IgD-negative memory B cell (primary cell): ENCODE measurements around the gene PITPNC1. TPM values are rescaled to one million over a fixed set of nuclear protein-coding genes. Genes with fewer than 3 reads are reported as not detected.

Source experiments
- H3K27ac Mint-ChIP-seq, 3 donors: one replicate each; pipeline ENCODE4 v1.8.0; 2020 to 2022; ENCODE audit warnings: mild to moderate bottlenecking in 3 of 3, mixed read lengths in 3 of 3, moderate library complexity in 1 of 3
- H3K27me3 Mint-ChIP-seq: one replicate; pipeline ENCODE4 v1.8.0; 2021; ENCODE audit warnings: mixed read lengths
- H3K36me3 Mint-ChIP-seq: one replicate; pipeline ENCODE4 v1.8.0; 2020; ENCODE audit warnings: mild to moderate bottlenecking, mixed read lengths
- H3K4me1 Mint-ChIP-seq, 3 donors: one replicate each; pipeline ENCODE4 v1.8.0; 2020 to 2022; ENCODE audit warnings: mixed read lengths in 3 of 3, mild to moderate bottlenecking in 1 of 3
- H3K4me3 Mint-ChIP-seq, 4 donors: one replicate each; pipeline ENCODE4 v1.8.0; 2020 to 2022; ENCODE audit warnings: mild to moderate bottlenecking in 4 of 4, mixed read lengths in 4 of 4, moderate library complexity in 3 of 4
- H3K9me3 Mint-ChIP-seq, 3 donors: one replicate each; pipeline ENCODE4 v1.8.0; 2020 to 2021; ENCODE audit warnings: mixed read lengths in 3 of 3, mild to moderate bottlenecking in 1 of 3
- polyA plus RNA-seq: library from polyadenylated mRNA; unstranded; fragments of 300-500 nt; fragmentation: Illumina TruSeq; gene quantifications from one replicate; pipeline ENCODE4 v1.2.3, GENCODE V29; 2021

The PITPNC1 gene
- polyA plus RNA-seq, 1 donor from 2014 or later = 26.0 TPM

DNA sequence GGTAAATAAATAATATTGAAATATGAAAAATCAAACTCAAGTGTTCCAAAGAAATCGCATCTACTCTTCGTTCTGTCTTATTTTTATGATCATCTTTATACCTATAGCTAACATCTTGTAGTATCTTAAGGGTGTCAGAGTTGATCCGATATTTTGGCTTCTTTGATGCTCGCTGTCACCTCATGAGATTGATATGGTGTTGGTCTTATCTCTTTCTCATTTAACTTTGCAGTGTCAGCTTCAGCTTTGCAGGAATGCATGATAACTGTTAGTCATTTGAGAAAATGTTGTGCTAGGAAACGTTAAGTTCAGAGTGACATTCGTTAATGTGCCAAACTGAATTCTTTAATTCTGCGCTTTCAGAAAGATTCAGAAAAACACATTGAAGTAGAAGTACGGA is 360.1 kb downstream of the PITPNC1 start:
- no peaks in the 10 kb centered on the region for H3K9me3 Mint-ChIP-seq
- H3K27ac Mint-ChIP-seq = no peak overlapping the region
- H3K4me3 Mint-ChIP-seq = no peak overlapping the region
- H3K27me3 Mint-ChIP-seq = no peaks in the 10 kb centered on the region
- H3K36me3 Mint-ChIP-seq = no peaks in the 10 kb centered on the region
- H3K4me1 Mint-ChIP-seq = peaks cover 8 to 12% (median 9%) of the 10 kb centered on the region in 3 donors

DNA sequence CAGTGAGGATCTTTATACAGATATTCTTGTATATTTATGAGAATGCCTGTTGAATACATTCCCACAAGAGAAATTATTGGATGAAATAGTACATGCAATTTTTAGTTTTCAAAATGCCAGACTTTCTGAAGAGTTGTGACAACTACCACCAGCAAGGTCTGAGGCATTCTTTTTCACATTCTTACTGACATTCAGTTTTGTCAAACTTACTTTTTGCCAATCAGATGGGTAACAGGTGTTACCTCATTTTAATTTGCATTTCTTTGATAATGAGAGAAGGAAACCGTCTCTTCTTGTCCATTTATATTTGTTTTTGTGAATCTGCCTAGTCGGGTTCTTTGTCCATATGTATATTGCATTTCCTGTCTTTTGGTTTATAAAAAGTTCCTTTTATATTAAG is 364.9 kb downstream of the PITPNC1 start:
- Mint-ChIP-seq H3K27ac (no peak overlapping the region), H3K4me1 (no peaks in the 10 kb centered on the region), H3K36me3 (no peaks in the 10 kb centered on the region), H3K9me3 (no peaks in the 10 kb centered on the region), H3K27me3 (no peaks in the 10 kb centered on the region), H3K4me3 (no peak overlapping the region)

Other genes starting within 250 kb of the PITPNC1 start
- gene HELZ, start 132.1 kb upstream of the PITPNC1 start, polyA plus RNA-seq = 42.7 TPM
- 30.1 TPM for gene PSMD12, start 10.7 kb upstream of the PITPNC1 start, polyA plus RNA-seq